DMS79 treated with DMSO at 0.1 percent for 48 hours (cell line): ENCODE measurements around the gene NPY4R.
"Not testable (repeated sequence)": the region's sequence is repeated elsewhere in the genome, so short reads cannot be mapped to it uniquely, and the experiment has no call there.

Source experiments
- DNase-seq: peaks from one replicate; lab custom pipeline; 2025; lab: John Stamatoyannopoulos, UW

NPY4R gene

DNA sequence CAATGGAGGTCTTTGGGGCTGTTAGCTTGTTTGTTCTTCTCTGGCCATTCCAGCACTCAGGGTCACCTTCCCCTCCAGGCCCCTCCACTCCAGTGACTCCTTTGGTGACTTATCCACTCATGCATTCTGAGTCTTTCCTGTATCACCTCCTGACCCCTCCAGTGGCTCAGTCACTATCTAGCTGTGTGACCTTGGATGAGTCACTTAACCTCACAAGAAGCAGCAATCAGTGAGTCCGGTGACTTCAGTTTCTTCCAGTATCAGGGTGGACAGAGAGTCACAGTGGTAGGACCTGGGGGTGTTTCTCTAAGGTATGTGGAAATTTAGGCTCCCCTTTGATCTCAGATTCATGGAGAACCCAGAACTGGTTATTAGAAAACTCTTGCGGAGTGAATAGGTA, 9.8 kb downstream of the NPY4R start:
- not testable (repeated sequence) for DNase-seq

DNA sequence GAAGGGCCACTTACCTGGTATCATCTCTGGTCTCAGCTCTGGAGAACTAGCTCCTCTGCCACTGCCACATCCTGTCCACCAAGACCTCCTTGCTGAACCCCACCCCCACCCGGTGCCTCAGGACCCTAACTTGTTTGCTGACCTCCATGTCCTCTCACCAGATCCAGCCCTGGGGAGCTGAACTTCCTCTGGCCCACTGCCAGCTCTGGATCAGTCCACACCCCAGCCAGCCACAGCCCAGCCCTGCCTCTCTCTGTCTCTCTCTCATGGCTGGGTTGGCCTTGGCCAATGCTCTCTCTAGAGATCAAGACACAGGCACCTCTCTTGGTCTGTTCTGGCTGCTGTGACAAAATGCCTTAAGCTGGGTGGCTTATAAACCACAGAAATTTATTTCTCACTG, 14.4 kb downstream of the NPY4R start:
- DNase-seq, result not testable (repeated sequence)

DNA sequence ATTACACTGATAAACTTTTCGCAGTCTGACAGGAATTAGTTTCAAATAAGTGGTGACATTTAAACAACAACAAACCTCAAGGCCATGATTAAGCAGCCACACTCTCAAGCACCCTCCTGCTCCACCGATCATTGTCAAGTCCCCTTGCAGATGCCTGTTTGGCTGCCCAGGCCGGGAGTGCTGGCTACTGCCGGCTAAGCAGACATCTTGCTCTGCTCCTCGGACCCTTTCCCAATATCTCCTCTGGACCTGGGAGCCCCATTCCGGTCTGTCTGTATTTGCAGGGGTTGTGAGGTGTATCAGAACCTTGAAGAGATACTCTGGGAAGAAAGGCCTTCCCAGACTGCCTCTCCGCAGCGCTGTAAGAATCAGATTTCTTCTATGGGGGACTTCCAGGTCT, 14.9 kb downstream of the NPY4R start:
- DNase-seq, result not testable (repeated sequence)

DNA sequence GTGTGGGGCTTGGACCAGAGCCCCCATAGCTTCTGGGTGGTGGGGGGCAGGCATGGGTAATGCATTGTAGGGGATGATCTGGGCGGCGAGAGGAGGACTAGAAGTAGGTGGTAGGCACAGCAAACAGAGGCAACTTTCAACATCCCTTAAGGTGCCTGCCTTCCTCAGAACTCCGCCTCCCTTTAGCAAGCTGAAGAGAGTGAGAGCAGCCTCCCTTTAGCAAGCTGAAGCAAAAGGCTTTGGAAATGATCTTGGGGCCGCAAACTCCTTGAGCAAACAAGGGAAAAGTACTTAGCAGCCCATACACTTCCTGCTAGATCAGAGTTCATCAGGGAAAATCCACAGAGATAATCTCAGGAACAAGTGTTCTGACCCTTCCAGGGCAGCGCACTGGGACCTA, 18.3 kb downstream of the NPY4R start:
- DNase-seq, result not testable (repeated sequence)

DNA sequence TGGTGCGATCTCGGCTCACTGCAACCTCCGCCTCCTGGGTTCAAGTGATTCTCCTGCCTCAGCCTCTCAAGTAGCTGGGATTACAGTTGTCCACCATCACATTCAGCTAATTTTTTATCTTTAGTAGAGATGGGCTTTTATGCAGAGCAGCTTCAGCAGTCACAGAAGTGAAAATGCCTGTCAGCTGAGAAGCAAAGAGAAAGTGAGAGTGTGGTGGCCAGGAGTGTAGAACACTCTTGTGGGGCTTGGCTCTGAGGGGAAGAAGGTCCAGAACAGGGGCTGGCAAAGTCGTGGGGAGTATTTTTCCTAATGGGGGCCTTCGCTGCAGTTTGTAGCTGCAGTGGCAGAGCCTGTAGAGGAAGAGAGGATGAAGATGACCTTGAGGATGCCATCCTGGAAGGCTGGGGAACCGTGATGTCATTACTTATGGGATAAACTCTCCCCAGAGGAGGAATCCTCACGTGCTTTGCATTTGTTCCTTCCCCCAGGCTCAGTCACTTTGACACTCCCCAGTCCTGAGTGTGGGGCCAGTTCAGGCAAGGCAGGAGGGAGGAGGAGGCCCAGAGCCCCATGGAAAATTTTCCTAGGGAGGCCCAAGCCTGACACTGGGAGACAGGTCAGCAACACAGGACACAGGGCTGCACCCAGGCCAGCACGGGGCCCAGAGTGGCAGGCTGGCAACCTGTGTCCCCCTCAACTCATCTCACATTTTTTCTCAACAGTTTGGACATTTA, 20.2 kb downstream of the NPY4R start:
- DNase-seq, result not testable (repeated sequence)

DNA sequence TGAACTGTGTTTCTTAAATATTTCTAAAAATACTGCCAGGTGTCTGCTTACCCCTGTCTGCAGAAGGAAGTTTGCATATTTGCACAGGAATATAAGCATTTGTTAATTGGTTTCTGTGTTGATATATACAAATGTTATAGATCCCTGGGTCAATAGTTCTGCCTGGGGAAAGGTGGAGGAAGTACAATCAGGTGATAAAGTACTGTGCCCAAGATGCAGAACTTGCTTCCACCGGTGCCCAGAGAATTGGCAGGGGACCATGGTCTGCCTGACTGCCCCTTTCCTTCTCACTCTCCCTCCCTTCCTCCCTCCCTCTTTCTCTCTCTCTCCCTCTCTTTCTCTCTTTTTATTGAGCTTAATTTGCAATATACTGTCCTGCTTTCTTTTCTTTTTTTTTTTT, 22.3 kb downstream of the NPY4R start:
- DNase-seq, result not testable (repeated sequence)

DNA sequence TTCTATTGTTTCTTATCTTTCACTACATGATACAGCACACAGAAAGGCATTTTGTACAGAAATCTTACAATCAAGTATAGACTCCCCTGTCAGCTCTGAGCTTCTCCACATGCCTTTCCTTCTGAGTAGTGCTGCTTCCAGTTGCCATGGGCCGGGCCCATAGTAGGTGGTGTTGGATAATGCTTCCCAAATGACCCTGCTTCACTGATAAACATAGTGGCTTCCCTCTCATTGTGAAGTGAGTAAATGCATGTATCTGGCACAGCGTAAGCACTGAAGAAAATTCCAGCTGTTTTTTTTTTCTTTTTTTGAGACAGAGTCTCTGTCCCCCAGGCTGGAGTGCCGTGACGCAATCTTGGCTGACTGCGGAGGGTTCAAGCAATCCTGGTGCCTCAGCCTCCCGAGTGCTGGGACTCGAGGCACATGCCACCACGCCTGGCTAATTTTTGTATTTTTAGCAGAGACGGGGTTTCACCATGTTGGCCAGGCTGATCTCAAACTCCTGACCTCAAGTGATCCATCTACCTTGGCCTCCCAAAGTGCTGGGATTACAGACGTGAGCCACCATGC, 23.0 kb downstream of the NPY4R start:
- not testable (repeated sequence) for DNase-seq

DNA sequence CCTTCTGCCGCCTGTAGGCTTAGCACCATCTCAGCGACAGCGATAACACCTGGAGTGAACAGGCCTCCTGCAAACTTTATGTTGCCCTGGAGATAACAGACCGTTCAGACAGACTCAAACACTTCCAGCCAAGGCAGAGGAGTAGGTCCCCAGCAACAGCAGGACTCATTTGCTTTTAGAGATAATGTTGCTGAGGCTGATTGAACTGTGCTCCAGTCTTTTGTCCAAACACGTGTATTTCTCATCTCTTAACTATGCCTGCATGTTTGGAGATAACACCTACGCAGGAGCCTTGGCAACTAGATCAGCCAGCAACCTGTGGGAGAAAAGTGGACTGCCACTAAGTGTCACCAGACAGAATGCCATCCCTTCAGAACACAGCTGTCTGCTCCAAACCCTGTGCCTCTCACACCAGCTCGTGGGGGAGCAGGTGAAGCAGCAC, 23.9 kb downstream of the NPY4R start:
- not testable (repeated sequence) for DNase-seq

DNA sequence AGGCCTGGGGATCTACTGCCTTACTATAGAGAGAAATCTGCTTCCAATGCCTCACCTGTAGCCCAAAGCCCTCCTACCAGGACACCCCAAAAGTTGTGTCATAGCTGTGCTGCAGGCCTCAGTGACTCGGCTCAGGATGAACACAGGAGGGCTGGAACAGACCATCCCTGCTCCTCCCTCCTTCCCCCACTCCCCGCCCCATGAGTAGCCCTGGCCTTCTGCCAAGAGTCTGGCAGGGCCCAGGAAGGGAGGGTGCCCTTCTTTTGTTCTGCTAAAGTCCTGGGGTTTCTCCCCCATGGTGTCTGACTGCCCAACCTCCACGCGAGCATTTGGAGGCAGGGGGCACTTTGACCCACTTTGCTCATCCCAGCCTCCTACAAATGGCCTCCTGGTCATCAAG, 24.8 kb downstream of the NPY4R start:
- DNase-seq, result not testable (repeated sequence)

DNA sequence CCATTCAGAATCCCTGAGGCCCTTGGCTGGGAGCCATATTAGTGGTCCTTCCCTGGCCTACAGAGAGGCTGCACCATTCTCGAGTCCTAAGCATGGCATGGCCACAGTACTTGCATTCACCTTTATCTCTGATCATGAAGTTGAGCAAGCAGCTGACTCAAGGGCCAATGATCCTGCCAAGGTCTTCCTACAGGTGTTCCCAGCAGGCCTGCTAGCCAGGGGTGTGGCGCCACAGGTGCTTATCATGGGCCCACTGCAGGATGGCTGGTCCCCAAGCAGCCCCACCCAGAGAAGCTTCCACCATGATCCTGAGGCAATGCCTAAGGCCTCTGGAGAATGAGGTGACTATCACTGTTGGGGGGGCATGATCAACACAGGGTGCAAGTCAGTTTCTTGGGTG, 42.2 kb downstream of the NPY4R start:
- not testable (repeated sequence) for DNase-seq

DNA sequence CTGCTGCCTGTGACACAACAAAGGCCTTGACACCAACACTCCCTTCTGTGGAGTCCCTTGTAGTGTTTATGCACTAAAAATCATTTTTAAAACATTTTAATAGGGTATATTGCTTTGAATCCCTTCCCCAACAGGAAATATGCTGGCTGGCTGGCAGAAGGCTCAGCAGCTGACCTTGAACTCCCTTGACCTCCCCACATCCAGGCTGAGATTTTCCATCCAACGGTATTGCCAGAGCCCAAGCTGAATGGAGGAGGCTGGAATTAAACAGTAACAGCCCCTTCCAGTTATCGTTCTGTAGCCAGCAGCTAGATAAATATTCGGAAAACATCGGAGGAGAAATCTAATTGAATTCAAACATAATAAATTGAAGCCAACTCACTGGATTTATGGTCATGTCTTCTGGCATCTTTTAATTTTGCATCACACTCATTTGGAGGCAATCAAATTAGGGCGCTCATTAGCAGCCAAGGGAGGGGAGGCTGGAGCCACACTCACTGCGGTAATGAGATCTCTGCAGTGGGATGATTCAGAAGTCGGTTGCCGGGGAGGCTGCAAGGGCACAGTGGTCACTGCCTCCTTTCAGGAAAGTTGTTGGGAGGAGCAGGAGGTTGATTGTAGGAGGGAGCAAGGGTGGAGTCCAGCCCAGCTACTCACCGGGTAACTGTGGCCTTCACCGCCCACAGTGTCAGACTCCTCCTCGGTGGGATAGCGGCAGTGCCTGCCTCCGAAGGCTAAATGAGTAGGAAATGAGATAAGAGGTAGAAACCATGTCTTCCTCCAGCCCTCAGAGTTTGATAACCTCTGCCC, 46.0 kb downstream of the NPY4R start:
- DNase-seq, result not testable (repeated sequence)

DNA sequence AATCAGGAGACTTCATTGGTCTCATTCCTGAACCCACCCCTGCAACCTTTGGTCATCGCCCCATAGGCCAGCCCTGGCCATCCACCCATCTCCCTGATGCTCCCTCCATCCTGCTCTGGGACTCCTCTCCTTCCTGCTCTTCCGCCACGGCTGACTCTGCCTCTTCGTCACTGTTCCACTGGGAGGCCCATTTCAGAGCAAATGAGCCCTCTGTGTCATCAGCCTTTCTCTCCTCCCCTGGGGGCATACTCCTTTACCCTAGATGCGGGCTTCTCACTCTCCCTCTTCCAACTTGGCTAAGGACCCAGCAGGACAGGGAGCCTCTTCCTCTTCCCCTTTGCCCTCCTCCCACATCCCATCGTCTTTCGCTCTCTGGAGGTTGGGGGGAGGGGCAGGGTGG, 47.5 kb downstream of the NPY4R start:
- not testable (repeated sequence) for DNase-seq

DNA sequence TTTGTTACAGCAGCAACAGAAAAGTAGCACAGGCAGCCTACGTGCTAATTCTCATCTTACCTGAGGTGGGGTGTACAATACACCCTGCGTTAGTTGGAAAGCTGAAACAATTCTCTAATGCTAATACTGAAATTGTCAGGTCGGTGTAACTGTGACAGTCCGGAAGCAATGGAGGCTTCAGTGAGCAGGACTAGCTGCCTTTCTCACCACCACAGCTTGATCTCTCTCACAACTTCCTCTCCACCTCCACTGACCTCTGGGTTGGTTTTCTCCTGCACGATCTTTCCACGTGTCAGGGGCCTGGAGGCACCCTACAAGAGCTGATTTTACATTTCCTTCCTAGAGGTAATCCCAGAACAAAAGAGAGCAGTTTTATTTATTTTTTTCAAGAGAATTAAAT, 50.5 kb downstream of the NPY4R start:
- not testable (repeated sequence) for DNase-seq

DNA sequence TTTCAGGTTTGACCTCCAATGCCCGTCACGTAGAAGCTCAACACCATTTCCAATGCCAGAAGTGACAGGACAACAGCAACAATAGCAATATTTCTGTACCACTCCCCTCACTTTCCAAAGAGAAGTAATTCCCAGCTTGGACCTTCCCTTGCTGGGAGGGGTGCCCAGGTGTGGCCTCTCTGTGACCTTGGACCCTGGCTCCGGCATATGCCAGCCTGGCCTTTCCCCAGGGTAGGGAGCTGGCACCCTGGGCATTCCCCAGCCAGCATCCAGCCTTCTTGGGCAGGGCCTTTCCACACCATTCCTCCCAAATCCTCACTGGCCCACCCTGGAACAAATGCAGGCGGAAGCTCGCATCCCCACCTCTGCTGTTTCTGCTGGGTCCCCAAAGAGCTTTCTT, 53.1 kb downstream of the NPY4R start:
- not testable (repeated sequence) for DNase-seq

DNA sequence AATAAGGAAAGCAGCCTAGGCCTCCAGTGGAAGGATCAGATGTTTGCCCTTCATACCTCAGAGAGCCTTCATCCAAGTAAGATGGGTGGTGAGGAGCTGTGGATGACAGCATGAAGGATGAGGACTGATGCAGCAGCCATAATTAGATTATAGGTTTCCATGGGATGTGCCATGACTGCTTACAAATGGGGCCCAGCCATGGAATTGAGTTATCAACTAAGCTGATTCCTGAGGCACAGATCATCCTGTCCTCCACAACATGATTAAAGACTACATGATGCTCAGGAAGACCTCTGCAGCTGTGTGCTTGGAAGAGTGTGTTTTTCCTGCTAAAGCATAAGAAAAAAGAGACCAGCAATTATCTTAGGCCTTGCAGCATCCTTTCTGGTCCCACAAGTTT, 54.6 kb downstream of the NPY4R start:
- DNase-seq, result not testable (repeated sequence)
